Liver (tissue), 9 donors: ENCODE measurements around the gene ADGRF1. TPM values are rescaled to one million over a fixed set of nuclear protein-coding genes. Genes with fewer than 3 reads are reported as not detected.

Experiments
- DNase-seq: peaks from one replicate; pipeline ENCODE4 v3.0.0-alpha.2; 2017; ENCODE audit warnings: low spot score
- H3K27ac ChIP-seq, 2 donors: one replicate each; pipeline ENCODE4 v1.7.0; 2013; ENCODE audit warnings: inconsistent platforms in 2 of 2, low read length in 2 of 2, control low read depth in 1 of 2, low read depth in 1 of 2, mild to moderate bottlenecking in 1 of 2
- H3K27me3 ChIP-seq, 4 donors: one replicate each; pipeline versions ENCODE4 v1.6.1 to v1.7.0; 2013; ENCODE audit warnings: low read length in 3 of 4, inconsistent platforms in 1 of 4, mild to moderate bottlenecking in 1 of 4, moderate library complexity in 1 of 4; ENCODE audit not compliant: control insufficient read depth in 4 of 4, insufficient read depth in 4 of 4
- H3K36me3 ChIP-seq, 4 donors: one replicate each; pipeline versions ENCODE4 v1.6.1 to v1.7.0; 2013; ENCODE audit warnings: low read length in 3 of 4, mild to moderate bottlenecking in 3 of 4, low read depth in 1 of 4, moderate library complexity in 1 of 4; ENCODE audit not compliant: control insufficient read depth in 4 of 4, insufficient read depth in 3 of 4
- H3K4me1 ChIP-seq, 4 donors: one replicate each; pipeline versions ENCODE4 v1.6.1 to v1.7.0; 2013; ENCODE audit warnings: low read length in 3 of 4, mild to moderate bottlenecking in 3 of 4, moderate library complexity in 1 of 4; ENCODE audit not compliant: control insufficient read depth in 4 of 4, insufficient read depth in 4 of 4
- H3K4me3 ChIP-seq, 3 donors: one replicate each; pipeline versions ENCODE4 v1.6.1 to v1.7.0; 2013; ENCODE audit warnings: low read length in 3 of 3, control low read depth in 1 of 3, low read depth in 1 of 3, mild to moderate bottlenecking in 1 of 3
- H3K9ac ChIP-seq, 2 donors: one replicate each; pipeline ENCODE4 v1.7.0; 2013; ENCODE audit warnings: low read length in 2 of 2, mild to moderate bottlenecking in 2 of 2, moderate library complexity in 2 of 2, control low read depth in 1 of 2, low read depth in 1 of 2
- H3K9me3 ChIP-seq, 4 donors: one replicate each; pipeline versions ENCODE4 v1.6.1 to v1.7.0; 2013; ENCODE audit warnings: low read length in 3 of 4; ENCODE audit not compliant: control insufficient read depth in 4 of 4
- EGR1 ChIP-seq, 2 donors: IDR thresholded peaks; 2 replicates each; pipeline ENCODE4 v1.6.1; 2016 to 2018; ENCODE audit warnings: antibody characterized with exemption in 2 of 2, low read depth in 2 of 2
- FOXA1 ChIP-seq: IDR thresholded peaks from 2 replicates; pipeline ENCODE4 v1.6.1; 2016; ENCODE audit warnings: antibody characterized with exemption
- FOXA2 ChIP-seq: IDR thresholded peaks from 2 replicates; pipeline ENCODE4 v1.6.1; 2016; ENCODE audit warnings: antibody characterized with exemption
- GABPA ChIP-seq, 2 donors: IDR thresholded peaks in 1 of 2; conservative IDR thresholded peaks in 1 of 2; 2 replicates each; pipeline ENCODE4 v1.6.1; 2016; ENCODE audit warnings: antibody characterized with exemption in 2 of 2, mild to moderate bottlenecking in 1 of 2, moderate library complexity in 1 of 2
- HNF4A ChIP-seq, 2 donors: conservative IDR thresholded peaks; 2 replicates each; pipeline ENCODE4 v1.6.1; 2016; ENCODE audit warnings: antibody characterized with exemption in 2 of 2, mild to moderate bottlenecking in 2 of 2
- HNF4G ChIP-seq: IDR thresholded peaks from 2 replicates; pipeline ENCODE4 v1.6.1; 2016; ENCODE audit warnings: antibody characterized with exemption
- JUND ChIP-seq, 2 donors: IDR thresholded peaks; 2 replicates each; pipeline ENCODE4 v1.6.1; 2016; ENCODE audit warnings: antibody characterized with exemption in 2 of 2
- NR2F2 ChIP-seq: IDR thresholded peaks from 2 replicates; pipeline ENCODE4 v1.6.1; 2016; ENCODE audit warnings: antibody characterized with exemption
- RAD21 ChIP-seq, 2 donors: IDR thresholded peaks; 2 replicates each; pipeline ENCODE4 v1.6.1; 2016; ENCODE audit warnings: antibody characterized with exemption in 2 of 2, mild to moderate bottlenecking in 2 of 2
- RXRA ChIP-seq, 2 donors: IDR thresholded peaks; 2 replicates each; pipeline ENCODE4 v1.6.1; 2017 to 2018; ENCODE audit warnings: antibody characterized with exemption in 2 of 2, mild to moderate bottlenecking in 1 of 2
- SP1 ChIP-seq: IDR thresholded peaks from 2 replicates; pipeline ENCODE4 v1.6.1; 2018; ENCODE audit warnings: antibody characterized with exemption, mild to moderate bottlenecking
- YY1 ChIP-seq: IDR thresholded peaks from 2 replicates; pipeline ENCODE4 v1.6.1; 2016; ENCODE audit warnings: antibody characterized with exemption, mild to moderate bottlenecking
- WGBS: extraction: QIAGEN DNeasy Blood & Tissue Kit; methylation state at CpG from one replicate; pipeline ENCODE4 v1.1.7; 2013; 5-methylcytosine and 5-hydroxymethylcytosine counted together
- polyA plus RNA-seq, 2 donors: library from polyadenylated mRNA; stranded (reverse) in 1 of 2; unstranded in 1 of 2; fragments of 200-250 nt in 1 of 2; fragments of >200 nt in 1 of 2; fragmentation: Nextera tagmentation in 1 of 2; extraction: Ambion mirVana in 1 of 2; gene quantifications; one replicate each; pipeline versions ENCODE4 v1.2.1 to v1.2.3, GENCODE V29; 2013 to 2015
- total RNA-seq, 2 donors: library from RNA; depleted of rRNA; stranded (reverse); fragments of >200 nt; gene quantifications; one replicate each; pipeline ENCODE4 v1.2.3, GENCODE V29; 2014
- TF ChIP-seq, protein P1 (sequence below): IDR thresholded peaks from 2 replicates; pipeline ENCODE4 v1.6.1; 2016; ENCODE audit warnings: antibody characterized with exemption
- TF ChIP-seq, protein P2 (sequence below): IDR thresholded peaks from 2 replicates; pipeline ENCODE4 v1.6.1; 2016; ENCODE audit warnings: antibody characterized with exemption
- TF ChIP-seq, protein P3 (sequence below): fragments of 150-350 bp; IDR thresholded peaks from 2 replicates; pipeline ENCODE4 v1.5.1; 2017; ENCODE audit warnings: improper control_type of control experiment, low read depth, low read length; ENCODE audit not compliant: missing input control
- TF ChIP-seq, protein P4 (sequence below): IDR thresholded peaks from 2 replicates; pipeline ENCODE4 v1.6.1; 2016; ENCODE audit warnings: antibody characterized with exemption
- TF ChIP-seq, protein P5 (sequence below): IDR thresholded peaks from 2 replicates; pipeline ENCODE4 v1.6.1; 2016; ENCODE audit warnings: antibody characterized with exemption, mild to moderate bottlenecking
- donor health status: healthy.
- donor health status: healthy.
- donor health status: healthy.
- donor health status: healthy.
- donor health status: healthy.

Gene ADGRF1
- total RNA-seq (not detected), polyA plus RNA-seq (under 1 TPM in 1 of 2 donors, not detected in 1; 0.01 TPM)

DNA sequence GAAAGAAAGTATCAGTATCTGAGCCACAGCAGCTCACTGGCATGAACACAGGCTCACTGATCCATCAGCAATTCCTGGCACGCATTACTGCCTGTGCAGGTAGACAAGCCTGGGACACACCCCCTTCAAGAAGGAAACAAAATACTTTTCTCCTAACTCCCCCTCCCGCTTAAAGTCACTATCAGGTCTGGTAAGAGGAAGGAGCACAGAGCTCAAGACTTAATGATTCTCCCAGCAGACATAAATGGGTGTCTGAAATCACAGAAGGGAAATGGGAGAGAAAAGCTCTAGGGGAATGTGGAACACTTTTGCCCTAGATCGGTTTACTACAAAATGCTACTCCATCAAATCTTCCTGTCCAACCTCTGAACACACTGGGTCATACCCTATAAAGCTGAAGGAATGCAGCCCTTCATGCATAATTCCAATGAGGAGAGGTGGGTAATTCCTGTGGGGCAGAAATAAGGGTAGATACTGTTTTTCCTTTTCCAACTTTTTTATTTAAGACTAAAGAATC, at the start of gene ADGRF1:
Gene ADGRF1 (minus strand): TSS at position 58 of the 517 bp plus-strand sequence. CDS start 13,271 bp downstream, outside the sequence.
- no peak within 1 kb of the TSS for H3K27ac ChIP-seq
- H3K27me3 ChIP-seq, result no peaks in the 10 kb centered on the region
- H3K36me3 ChIP-seq, result no peaks in the 10 kb centered on the region
- DNase-seq, result no peak
- 86% methylated on average over 3 of the region's 3 CpGs for WGBS
- H3K9ac ChIP-seq, result no peak within 1 kb of the TSS
- peaks cover 0 to 1% (median 0%) of the 10 kb centered on the region in 4 donors for H3K4me1 ChIP-seq
- no peak within 1 kb of the TSS for H3K4me3 ChIP-seq
- H3K9me3 ChIP-seq, result no peaks in the 10 kb centered on the region
- TF ChIP-seq NR2F2 (no peak), RAD21 (IDR thresholded peaks at IDR 0.05) (no peak), GABPA (IDR thresholded peaks at IDR 0.05 in 1 of 2, conservative IDR thresholded peaks at IDR 0.05 in 1 of 2) (no peak), FOXA2 (no peak), SP1 (no peak), HNF4A (conservative IDR thresholded peaks at IDR 0.05) (no peak), YY1 (no peak), HNF4G (no peak), FOXA1 (no peak), JUND (IDR thresholded peaks at IDR 0.05) (no peak), RXRA (IDR thresholded peaks at IDR 0.05) (no peak), EGR1 (IDR thresholded peaks at IDR 0.05; ENCODE audit: low read depth in 2 of 2) (no peak)
- TF ChIP-seq, protein P1, sequence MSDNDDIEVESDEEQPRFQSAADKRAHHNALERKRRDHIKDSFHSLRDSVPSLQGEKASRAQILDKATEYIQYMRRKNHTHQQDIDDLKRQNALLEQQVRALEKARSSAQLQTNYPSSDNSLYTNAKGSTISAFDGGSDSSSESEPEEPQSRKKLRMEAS, result no peak
- TF ChIP-seq, protein P2, sequence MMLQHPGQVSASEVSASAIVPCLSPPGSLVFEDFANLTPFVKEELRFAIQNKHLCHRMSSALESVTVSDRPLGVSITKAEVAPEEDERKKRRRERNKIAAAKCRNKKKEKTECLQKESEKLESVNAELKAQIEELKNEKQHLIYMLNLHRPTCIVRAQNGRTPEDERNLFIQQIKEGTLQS, result no peak
- TF ChIP-seq, protein P3, sequence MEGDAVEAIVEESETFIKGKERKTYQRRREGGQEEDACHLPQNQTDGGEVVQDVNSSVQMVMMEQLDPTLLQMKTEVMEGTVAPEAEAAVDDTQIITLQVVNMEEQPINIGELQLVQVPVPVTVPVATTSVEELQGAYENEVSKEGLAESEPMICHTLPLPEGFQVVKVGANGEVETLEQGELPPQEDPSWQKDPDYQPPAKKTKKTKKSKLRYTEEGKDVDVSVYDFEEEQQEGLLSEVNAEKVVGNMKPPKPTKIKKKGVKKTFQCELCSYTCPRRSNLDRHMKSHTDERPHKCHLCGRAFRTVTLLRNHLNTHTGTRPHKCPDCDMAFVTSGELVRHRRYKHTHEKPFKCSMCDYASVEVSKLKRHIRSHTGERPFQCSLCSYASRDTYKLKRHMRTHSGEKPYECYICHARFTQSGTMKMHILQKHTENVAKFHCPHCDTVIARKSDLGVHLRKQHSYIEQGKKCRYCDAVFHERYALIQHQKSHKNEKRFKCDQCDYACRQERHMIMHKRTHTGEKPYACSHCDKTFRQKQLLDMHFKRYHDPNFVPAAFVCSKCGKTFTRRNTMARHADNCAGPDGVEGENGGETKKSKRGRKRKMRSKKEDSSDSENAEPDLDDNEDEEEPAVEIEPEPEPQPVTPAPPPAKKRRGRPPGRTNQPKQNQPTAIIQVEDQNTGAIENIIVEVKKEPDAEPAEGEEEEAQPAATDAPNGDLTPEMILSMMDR, result no peak
- TF ChIP-seq, protein P4, sequence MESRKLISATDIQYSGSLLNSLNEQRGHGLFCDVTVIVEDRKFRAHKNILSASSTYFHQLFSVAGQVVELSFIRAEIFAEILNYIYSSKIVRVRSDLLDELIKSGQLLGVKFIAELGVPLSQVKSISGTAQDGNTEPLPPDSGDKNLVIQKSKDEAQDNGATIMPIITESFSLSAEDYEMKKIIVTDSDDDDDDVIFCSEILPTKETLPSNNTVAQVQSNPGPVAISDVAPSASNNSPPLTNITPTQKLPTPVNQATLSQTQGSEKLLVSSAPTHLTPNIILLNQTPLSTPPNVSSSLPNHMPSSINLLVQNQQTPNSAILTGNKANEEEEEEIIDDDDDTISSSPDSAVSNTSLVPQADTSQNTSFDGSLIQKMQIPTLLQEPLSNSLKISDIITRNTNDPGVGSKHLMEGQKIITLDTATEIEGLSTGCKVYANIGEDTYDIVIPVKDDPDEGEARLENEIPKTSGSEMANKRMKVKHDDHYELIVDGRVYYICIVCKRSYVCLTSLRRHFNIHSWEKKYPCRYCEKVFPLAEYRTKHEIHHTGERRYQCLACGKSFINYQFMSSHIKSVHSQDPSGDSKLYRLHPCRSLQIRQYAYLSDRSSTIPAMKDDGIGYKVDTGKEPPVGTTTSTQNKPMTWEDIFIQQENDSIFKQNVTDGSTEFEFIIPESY, result no peak
- TF ChIP-seq, protein P5, sequence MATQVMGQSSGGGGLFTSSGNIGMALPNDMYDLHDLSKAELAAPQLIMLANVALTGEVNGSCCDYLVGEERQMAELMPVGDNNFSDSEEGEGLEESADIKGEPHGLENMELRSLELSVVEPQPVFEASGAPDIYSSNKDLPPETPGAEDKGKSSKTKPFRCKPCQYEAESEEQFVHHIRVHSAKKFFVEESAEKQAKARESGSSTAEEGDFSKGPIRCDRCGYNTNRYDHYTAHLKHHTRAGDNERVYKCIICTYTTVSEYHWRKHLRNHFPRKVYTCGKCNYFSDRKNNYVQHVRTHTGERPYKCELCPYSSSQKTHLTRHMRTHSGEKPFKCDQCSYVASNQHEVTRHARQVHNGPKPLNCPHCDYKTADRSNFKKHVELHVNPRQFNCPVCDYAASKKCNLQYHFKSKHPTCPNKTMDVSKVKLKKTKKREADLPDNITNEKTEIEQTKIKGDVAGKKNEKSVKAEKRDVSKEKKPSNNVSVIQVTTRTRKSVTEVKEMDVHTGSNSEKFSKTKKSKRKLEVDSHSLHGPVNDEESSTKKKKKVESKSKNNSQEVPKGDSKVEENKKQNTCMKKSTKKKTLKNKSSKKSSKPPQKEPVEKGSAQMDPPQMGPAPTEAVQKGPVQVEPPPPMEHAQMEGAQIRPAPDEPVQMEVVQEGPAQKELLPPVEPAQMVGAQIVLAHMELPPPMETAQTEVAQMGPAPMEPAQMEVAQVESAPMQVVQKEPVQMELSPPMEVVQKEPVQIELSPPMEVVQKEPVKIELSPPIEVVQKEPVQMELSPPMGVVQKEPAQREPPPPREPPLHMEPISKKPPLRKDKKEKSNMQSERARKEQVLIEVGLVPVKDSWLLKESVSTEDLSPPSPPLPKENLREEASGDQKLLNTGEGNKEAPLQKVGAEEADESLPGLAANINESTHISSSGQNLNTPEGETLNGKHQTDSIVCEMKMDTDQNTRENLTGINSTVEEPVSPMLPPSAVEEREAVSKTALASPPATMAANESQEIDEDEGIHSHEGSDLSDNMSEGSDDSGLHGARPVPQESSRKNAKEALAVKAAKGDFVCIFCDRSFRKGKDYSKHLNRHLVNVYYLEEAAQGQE, result no peak
